HG03521 (cell line): ENCODE results near the gene JAKMIP2.

Experiments
- ATAC-seq: cut with Tn5 transposase; IDR thresholded peaks from one replicate; pipeline ENCODE4 v1.9.1; 2021; ENCODE audit warnings: mild to moderate bottlenecking, moderate library complexity; ENCODE audit not compliant: unreplicated experiment

JAKMIP2 gene

DNA sequence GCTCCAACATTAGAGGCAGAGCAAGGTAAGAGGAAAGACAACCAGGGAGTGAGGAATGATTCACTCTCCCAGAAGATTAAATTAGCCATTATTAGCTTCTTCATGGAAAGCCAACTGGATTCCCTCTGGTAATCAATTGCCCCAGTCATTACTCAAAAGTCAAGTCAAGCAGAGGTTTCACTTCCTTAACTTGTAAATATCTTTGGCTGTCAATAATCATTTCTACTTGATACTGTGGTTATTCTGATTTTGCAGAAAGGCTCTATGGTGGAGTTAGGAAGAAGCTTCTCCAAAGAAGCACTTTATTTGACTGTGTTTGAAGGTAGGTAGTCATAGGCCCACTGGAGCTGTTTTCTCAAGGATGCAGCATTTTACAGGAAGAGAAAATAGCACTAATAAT lies 78.0 kb downstream of the JAKMIP2 start:
- no peak for ATAC-seq

DNA sequence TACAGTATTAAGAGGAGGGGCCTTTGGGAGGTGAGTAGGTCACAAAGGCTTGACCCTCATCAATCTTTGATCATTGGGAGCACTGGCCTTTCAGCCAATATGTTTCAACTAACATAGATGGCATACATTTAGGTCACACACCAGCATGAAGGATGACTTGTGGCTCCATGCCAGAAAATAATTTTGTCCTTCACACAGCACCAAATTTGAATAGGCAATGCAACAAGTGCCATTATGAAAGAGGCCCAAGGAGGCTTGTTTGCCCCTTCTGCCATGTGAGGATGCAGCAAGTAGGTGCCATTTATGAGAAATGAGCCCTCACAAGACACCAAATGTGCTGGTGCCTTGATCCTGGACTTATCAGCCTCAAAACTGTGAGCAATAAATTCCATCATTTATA lies 81.1 kb downstream of the JAKMIP2 start:
- no peak for ATAC-seq

GRCh38 chr5:147699496-147700088 lies 82.9 kb downstream of the JAKMIP2 start:
- no peak for ATAC-seq

- ATAC-seq, result no peak
These were observed 85.1 kb downstream of the JAKMIP2 start for GRCh38 chr5:147697380-147697779.

DNA sequence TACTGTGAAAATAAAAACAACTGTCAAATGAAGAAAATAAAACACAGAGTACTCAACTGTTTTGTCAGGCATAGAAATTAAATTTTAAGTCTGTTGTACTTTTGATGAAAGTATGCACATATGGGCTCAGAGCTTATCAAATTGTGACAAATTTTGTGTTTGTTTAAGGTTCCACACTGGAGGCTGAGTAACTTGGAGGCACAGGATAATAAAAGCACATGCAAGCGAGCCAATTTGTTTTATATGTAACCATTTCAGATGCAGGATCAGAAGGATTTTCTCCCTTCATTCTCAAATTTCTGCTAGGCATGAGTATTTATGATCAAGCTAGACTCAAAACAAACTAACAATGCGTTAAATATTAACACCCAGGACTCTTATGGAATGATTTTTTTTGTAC lies 87.8 kb downstream of the JAKMIP2 start:
- no peak for ATAC-seq

- no peak for ATAC-seq
These were observed 89.3 kb downstream of the JAKMIP2 start for GRCh38 chr5:147693233-147693632.

GRCh38 chr5:147691130-147691529 lies 91.4 kb downstream of the JAKMIP2 start:
- no peak for ATAC-seq

GRCh38 chr5:147690595-147690994 lies 91.9 kb downstream of the JAKMIP2 start:
- no peak for ATAC-seq

GRCh38 chr5:147689426-147689825 lies 93.1 kb downstream of the JAKMIP2 start:
- ATAC-seq, result no peak

DNA sequence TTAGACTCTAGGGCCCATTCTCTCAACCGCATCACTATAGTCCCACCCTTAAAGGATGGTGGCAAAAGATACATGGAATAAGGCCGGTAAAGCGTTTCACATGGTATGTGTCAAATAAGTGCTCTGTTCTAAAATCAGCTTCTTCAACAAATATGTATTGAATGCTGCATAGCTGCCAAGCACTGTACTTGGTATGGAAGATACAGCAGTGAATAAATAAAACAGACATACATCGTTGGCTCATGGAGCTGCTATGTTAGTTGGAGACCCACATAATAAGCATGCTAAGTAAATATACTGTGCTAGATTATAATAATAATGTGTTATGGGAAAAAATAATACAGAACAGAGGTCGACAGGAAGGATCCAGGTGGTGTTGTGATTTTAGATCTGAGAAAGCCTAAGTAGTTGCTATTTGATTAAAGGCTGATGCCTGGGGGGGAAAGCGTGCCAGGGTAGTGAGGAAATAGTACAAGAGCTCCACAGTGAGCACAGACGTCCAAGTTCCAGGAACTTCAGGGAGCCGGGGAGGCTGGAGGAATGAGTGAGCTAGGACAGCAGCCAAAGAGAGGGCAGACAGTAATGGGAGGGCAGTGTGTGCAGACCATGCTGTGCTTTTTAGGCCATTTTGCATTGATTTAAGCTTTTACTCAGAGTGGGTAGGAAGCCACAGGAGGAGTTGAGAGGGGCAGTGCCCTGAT lies 93.7 kb downstream of the JAKMIP2 start:
- no peak for ATAC-seq

GRCh38 chr5:147687118-147687517 lies 95.4 kb downstream of the JAKMIP2 start:
- ATAC-seq, result no peak

DNA sequence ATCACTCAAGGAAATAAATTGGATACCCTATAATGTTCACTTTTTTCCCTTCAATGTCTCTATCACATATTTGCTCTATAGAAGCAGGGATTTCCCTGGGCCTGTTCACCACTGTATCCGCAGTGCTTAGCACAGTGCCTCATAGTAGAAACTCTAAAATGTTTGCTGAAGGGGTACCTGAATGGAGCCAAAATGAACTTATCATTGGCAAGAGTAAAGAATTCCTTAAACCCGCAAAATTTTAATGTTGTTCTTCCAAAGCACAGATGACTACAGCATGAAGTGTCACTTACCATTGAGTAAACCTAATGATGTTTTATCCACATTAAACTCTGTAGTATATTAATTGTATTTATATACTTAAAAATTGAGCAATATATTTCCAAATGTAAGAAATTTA lies 96.1 kb downstream of the JAKMIP2 start:
- no peak for ATAC-seq

DNA sequence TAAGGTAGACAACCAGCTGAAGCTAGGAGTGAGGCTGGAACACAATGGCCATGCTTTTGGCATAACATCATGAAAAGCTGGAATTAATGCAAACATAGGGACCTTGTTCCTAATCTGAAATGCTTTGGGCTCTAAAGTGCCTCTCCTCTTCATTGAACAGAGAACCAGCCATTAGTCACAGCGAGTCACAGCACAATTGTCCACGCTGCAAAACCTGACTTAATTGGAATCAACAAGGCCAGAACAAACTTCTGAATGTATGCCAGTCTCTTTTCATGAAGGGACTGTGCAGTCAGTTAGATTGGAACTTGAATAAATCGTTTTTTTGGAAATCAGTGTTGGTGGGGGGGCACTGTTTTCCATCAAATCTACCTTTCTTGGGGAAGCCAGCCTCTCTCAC lies 96.5 kb downstream of the JAKMIP2 start:
- no peak for ATAC-seq

DNA sequence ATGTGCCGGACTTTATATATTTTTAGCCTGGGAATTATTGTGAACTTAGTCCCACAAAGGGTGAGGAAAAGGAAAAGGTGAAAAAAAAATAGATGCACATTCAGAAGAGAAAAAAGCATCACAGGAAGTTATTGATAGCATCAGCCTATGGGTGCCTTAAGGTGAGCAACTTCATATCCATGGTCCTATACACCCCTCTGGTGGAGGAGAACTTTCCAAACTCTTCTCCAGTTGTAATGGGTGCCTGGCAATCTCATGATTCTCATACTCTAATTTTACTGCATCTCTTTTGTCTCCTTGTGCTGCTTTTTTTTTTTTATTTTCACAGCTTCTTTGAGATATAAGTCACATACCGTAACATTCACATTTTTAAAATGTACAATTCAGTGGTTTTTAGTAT lies 107.4 kb downstream of the JAKMIP2 start:
- ATAC-seq, result no peak

GRCh38 chr5:147674411-147674810 lies 108.1 kb downstream of the JAKMIP2 start:
- ATAC-seq, result no peak

DNA sequence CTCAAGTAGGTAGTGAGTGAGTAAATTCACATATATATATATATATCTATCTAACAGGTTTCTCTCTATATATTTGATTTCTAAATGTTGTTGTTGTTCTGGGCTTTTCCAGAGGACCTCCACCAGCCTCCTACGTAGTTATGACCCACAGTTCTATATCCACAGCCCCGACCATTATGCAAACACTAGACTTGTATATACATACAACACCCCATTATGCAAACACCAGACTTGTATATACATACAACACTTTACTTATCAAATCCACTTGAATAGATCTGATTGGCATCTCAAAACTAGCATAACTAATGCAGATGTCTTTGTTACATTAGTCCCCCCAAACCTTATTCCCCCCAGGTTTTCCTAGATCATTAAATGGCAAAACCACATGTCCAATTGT lies 108.7 kb downstream of the JAKMIP2 start:
- no peak for ATAC-seq

- ATAC-seq, result no peak
These were observed 109.3 kb downstream of the JAKMIP2 start for GRCh38 chr5:147673266-147673665.

GRCh38 chr5:147671365-147671764 lies 111.2 kb downstream of the JAKMIP2 start:
- no peak for ATAC-seq

- no peak for ATAC-seq
These were observed 111.7 kb downstream of the JAKMIP2 start for GRCh38 chr5:147670815-147671214.

DNA sequence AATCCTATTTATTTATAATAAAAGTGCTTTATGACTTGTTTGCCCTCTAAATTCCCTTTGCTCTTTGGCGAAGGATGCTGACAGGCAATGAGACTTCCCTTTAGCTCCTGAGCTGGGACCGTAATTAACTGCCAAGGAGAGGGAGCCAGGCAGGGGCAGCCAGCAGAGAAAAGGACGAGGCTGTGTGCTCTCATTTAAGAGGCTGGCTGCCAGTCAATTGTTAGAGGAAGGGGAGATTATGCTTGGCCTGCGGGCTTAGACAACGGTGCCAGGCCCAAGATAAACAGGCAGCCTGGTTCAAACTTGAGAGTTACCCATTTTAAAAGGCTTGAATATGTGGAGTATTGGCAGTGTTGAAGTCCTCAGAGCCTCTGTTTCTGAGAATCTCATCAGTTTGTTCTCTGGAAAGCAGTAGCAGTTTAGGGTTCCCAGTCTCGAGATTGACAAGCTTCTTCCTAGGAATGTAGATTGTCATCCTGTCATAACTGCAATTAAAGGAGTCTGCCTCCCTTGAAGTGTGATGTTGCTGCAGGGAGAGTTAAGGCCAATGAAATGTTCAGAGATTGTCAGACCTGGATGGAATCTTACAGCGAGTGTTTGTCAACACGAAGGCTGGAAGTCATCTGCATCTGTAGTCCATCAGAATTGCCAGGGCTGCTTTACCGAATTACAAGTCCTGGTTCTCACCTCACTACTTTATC lies 113.2 kb downstream of the JAKMIP2 start:
- ATAC-seq, result no peak

DNA sequence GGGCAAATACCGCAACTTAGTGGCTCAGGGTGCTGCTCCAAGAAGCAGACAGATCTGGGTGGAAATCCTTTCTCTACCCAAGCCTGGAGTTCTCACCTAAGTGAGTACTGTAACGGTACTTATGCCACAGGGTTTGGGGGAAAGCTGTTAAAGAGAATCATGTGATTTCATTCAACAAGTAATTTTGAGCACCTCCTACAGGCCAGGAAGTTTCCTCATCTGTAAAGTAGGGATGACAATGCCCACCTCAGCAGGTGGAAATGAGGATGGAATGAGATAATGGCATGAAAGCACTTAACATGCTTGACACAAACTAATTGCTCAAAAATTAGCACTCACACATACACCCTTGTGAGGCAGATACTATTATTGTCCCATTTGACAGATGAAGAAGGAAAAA lies 114.1 kb downstream of the JAKMIP2 start:
- no peak for ATAC-seq

- no peak for ATAC-seq
These were observed 115.2 kb downstream of the JAKMIP2 start for GRCh38 chr5:147667363-147667762.
